Measurements from ENCODE around the gene SGPP2. TPM values are rescaled to one million over a fixed set of nuclear protein-coding genes. Genes with fewer than 3 reads are reported as not detected.

The SGPP2 gene
- total RNA-seq, 2 donors from 2014 or later = 3.3 to 3.7 TPM

DNA sequence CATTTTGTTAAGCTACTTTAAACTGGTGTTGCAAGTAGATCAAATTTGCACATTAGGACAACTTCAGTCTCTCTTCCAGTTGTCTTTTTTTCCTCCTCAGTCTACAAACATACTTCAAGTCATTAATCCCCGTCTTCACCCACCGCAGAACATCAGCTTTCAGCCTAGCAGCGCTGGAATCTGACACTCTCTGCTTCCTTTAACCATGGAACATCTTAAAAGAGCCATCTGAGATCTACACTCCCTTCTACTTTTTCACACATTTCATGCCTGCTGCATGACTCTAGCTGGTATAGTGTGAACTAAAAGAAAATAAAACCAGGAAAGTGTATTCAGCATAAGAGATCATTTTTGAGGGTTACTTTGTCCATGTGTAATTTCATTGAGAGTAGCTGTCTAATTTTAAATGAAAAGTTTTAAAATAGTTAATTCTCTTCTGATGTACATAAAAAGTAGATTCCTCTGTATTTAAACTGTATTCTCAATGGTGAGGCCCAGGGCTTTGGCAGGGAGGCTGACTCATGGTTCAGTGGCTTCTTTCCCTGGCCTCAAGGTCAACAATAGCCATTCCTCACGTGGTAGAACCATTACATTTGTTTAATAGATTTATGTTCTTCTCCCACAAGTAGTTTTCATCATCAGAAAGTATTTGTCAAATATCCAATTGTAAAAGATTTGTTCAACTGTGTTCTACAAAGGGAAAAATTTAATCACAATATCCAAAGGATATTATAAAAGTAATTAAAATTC is 16.5 kb downstream of the SGPP2 start:
- intact Hi-C loops (cut with DNase I) = no loop called here
- TF ChIP-seq, protein P1, sequence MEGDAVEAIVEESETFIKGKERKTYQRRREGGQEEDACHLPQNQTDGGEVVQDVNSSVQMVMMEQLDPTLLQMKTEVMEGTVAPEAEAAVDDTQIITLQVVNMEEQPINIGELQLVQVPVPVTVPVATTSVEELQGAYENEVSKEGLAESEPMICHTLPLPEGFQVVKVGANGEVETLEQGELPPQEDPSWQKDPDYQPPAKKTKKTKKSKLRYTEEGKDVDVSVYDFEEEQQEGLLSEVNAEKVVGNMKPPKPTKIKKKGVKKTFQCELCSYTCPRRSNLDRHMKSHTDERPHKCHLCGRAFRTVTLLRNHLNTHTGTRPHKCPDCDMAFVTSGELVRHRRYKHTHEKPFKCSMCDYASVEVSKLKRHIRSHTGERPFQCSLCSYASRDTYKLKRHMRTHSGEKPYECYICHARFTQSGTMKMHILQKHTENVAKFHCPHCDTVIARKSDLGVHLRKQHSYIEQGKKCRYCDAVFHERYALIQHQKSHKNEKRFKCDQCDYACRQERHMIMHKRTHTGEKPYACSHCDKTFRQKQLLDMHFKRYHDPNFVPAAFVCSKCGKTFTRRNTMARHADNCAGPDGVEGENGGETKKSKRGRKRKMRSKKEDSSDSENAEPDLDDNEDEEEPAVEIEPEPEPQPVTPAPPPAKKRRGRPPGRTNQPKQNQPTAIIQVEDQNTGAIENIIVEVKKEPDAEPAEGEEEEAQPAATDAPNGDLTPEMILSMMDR (IDR thresholded peaks at IDR 0.05) = no peak
- TF ChIP-seq POLR2A (IDR thresholded peaks at IDR 0.05) = no peak
- no peaks in the 10 kb centered on the region for H3K9me3 ChIP-seq
- no peak for DNase-seq (ENCODE audit: low spot score)
- no peaks in the 10 kb centered on the region for H3K36me3 ChIP-seq
- WGBS = 35% methylated on average over 4 of the region's 4 CpGs
- no peak overlapping the region for H3K4me3 ChIP-seq
- H3K4me1 ChIP-seq (replicated peaks) = no peaks in the 10 kb centered on the region
- no peaks in the 10 kb centered on the region for H3K27me3 ChIP-seq (replicated peaks; ENCODE audit: insufficient read depth)
- no peak overlapping the region for H3K27ac ChIP-seq

DNA sequence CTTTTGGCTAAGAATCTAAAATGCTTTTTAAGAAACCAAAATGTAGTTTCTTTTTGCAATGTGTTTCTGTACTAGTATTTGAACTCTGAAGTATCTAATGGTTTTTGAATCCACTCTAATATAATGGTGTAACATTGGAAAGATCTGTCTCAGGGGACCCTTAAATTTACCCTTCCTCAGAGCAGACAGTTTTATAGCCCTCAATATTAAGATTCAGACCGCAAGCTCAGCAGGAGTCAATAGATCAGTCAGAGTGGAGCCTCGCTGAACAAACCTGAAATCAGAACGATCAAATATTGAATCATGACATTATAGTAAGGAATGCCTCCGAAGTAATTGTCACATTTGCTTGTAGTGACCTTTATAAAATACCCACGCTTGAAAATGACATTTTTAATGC is 18.3 kb downstream of the SGPP2 start:
- TF ChIP-seq POLR2A (IDR thresholded peaks at IDR 0.05) (no peak), POLR2AphosphoS5 (IDR thresholded peaks at IDR 0.05) (no peak)
- TF ChIP-seq, protein P1 (IDR thresholded peaks at IDR 0.05) = no peak
- intact Hi-C loops (cut with DNase I) = no loop called here
- DNase-seq (ENCODE audit: low spot score) = no peak
- H3K4me3 ChIP-seq = no peak overlapping the region
- no peaks in the 10 kb centered on the region for H3K27me3 ChIP-seq (replicated peaks; ENCODE audit: insufficient read depth)
- H3K9me3 ChIP-seq = no peaks in the 10 kb centered on the region
- H3K36me3 ChIP-seq = no peaks in the 10 kb centered on the region
- H3K27ac ChIP-seq = no peak overlapping the region
- no peaks in the 10 kb centered on the region for H3K4me1 ChIP-seq (replicated peaks)
- WGBS = 41% methylated on average over 5 of the region's 5 CpGs

DNA sequence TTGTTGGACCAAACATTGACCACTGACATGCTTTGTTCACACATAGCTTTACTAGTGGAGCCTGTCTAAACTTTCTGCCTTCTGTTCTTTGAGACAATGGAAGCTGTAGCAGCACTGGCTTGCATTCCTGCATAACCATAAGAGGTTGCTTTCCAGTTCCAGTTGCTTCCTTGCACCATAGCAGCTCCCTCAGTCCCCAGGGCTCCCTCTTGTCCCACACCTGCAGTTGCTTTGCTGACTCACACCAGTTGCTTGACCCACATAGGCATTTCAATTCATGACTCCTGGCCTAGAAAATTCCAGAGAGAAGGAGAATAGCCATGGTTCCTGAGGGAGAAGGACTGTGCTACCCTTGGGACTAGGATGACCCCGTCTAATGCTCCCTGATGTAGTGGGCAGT is 20.9 kb downstream of the SGPP2 start:
- intact Hi-C loops (cut with DNase I) = no loop called here
- Histone ChIP-seq H3K4me3 (no peak overlapping the region), H3K36me3 (no peaks in the 10 kb centered on the region), H3K4me1 (replicated peaks) (no peaks in the 10 kb centered on the region), H3K27ac (no peak overlapping the region), H3K27me3 (replicated peaks; ENCODE audit: insufficient read depth) (no peaks in the 10 kb centered on the region), H3K9me3 (no peaks in the 10 kb centered on the region)
- no peak for DNase-seq (ENCODE audit: low spot score)
- TF ChIP-seq POLR2AphosphoS5 (IDR thresholded peaks at IDR 0.05) (no peak), POLR2A (IDR thresholded peaks at IDR 0.05) (no peak)
- TF ChIP-seq, protein P1 (IDR thresholded peaks at IDR 0.05) = no peak
- 83% methylated on average over 1 of the region's 1 CpG for WGBS

DNA sequence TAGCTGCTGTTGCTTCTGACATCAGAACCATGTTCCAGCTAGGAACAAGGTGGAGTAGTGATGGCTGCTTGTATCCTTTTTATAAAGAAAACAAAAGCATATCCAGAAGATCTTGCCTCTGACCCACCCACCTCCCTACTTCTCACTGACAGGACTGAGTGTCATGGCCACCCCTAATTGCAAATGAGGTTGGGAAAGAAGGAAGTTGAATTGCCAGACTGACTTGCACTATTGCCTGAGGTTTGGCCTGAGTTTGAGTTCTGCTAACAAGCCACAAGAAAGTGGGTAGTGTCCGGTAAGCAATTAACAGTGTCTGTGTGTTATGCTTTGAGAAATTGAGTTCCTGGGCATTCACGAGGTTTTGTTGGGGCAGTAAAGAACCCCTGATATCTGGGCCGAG is 22.8 kb downstream of the SGPP2 start:
- no peaks in the 10 kb centered on the region for H3K9me3 ChIP-seq
- H3K4me3 ChIP-seq = no peak overlapping the region
- no peak overlapping the region for H3K27ac ChIP-seq
- H3K36me3 ChIP-seq = no peaks in the 10 kb centered on the region
- no peaks in the 10 kb centered on the region for H3K27me3 ChIP-seq (replicated peaks; ENCODE audit: insufficient read depth)
- H3K4me1 ChIP-seq (replicated peaks) = no peaks in the 10 kb centered on the region
- TF ChIP-seq POLR2A (IDR thresholded peaks at IDR 0.05) (no peak), POLR2AphosphoS5 (IDR thresholded peaks at IDR 0.05) (no peak)
- TF ChIP-seq, protein P1 (IDR thresholded peaks at IDR 0.05) = no peak
- WGBS = 91% methylated on average over 3 of the region's 3 CpGs
- no peak for DNase-seq (ENCODE audit: low spot score)
- intact Hi-C loops (cut with DNase I) = no loop called here

DNA sequence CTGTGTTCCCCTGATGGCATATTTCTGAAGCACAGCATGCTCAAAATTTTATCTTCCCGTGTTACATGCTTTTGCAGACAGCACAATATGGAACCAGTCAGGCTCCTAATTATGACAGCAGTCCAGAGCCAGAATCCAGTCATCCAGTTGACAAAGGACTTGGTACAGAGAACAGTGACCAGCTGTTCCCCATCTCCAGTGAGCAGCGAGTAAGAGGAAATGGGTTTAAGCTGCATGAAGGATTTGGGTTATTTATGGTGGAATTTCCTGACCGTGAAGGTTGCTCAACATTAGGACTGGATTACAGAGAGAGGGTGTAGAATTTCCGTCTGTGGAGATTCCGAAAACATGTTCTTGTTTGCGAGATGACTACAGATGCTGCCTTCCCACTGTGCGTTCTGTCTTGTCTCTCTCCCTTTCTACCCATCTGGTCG is 24.4 kb downstream of the SGPP2 start:
- no peaks in the 10 kb centered on the region for H3K36me3 ChIP-seq
- no peak overlapping the region for H3K4me3 ChIP-seq
- intact Hi-C loops (cut with DNase I) = no loop called here
- no peaks in the 10 kb centered on the region for H3K27me3 ChIP-seq (replicated peaks; ENCODE audit: insufficient read depth)
- WGBS = 52% methylated on average over 8 of the region's 8 CpGs
- H3K4me1 ChIP-seq (replicated peaks) = no peaks in the 10 kb centered on the region
- TF ChIP-seq POLR2A (IDR thresholded peaks at IDR 0.05) = no peak
- TF ChIP-seq POLR2AphosphoS5 (IDR thresholded peaks at IDR 0.05) = no peak
- TF ChIP-seq, protein P1 (IDR thresholded peaks at IDR 0.05) = no peak
- no peak overlapping the region for H3K27ac ChIP-seq
- H3K9me3 ChIP-seq = no peaks in the 10 kb centered on the region
- DNase-seq (ENCODE audit: low spot score) = no peak
